K562 (cell line): ENCODE results near the gene ACOT2. TPM values are rescaled to one million over a fixed set of nuclear protein-coding genes. Genes with fewer than 3 reads are reported as not detected.

ENCODE experiments used
- ATAC-seq: fragments of 200-7000 bp; cut with Tn5 transposase; 3 replicates; pipeline ENCODE4 v1.9.1; 2020; ENCODE audit warnings: moderate library complexity
- BruUV-seq: library from RNA; stranded (reverse); fragments of 400-500 nt; replicated peaks from 2 replicates; lab custom pipeline; 2021; lab: Mats Ljungman, UMichigan
- CTCF ChIA-PET: fragments of 300-600 bp; formaldehyde crosslinking; extraction: SDS; loops from one replicate; lab custom pipeline; 2021; ENCODE audit warnings: low intra/inter-chr PET ratio; lab: Yijun Ruan, JAX
- POLR2A ChIA-PET: fragments of 300-600, 350-650 bp; sonication (Branson Sonifier 250); formaldehyde crosslinking; extraction: SDS; loops from one replicate; lab custom pipeline; 2021; ENCODE audit warnings: antibody characterized with exemption, inconsistent platforms; lab: Yijun Ruan, JAX
- DNase-seq, 4 experiments: peaks; one replicate each; pipeline versions ENCODE4 v3.0.0 to v3.0.0-alpha.2; 2011 to 2018; ENCODE audit warnings: low spot score in 3 of 4, mixed read lengths in 3 of 4; ENCODE audit errors: extremely low read depth in 1 of 4
- FAIRE-seq: peaks from 2 replicates; lab custom pipeline; 2011; peaks lifted over from hg19 to GRCh38; lab: Jason Lieb, UNC
- H2AFZ ChIP-seq: 2 replicates; pipeline ENCODE4 v1.6.0; 2011; ENCODE audit warnings: low read depth, low read length, control low read depth, inconsistent platforms
- H3K27ac ChIP-seq: fragments of 200-600 bp; 3 replicates; pipeline ENCODE4 v1.8.0; 2011; ENCODE audit warnings: low read depth, mild to moderate bottlenecking, control low read depth, inconsistent platforms, low read length, moderate library complexity, mixed read lengths; ENCODE audit errors: extremely low read depth
- H3K27me3 ChIP-seq, 2 experiments: fragments of 300-600 bp in 1 of 2; 2 replicates in 1 of 2; 3 replicates in 1 of 2; pipeline versions ENCODE4 v1.6.0 to v1.8.0; 2011; ENCODE audit warnings: inconsistent platforms in 2 of 2, low read length in 2 of 2, mild to moderate bottlenecking in 1 of 2, mixed read lengths in 1 of 2, moderate library complexity in 1 of 2; ENCODE audit not compliant: control insufficient read depth in 2 of 2, insufficient read depth in 2 of 2
- H3K36me3 ChIP-seq: fragments of 300-600 bp; 3 replicates; pipeline ENCODE4 v1.8.0; 2011; ENCODE audit warnings: mild to moderate bottlenecking, low read length, inconsistent platforms; ENCODE audit not compliant: control insufficient read depth, insufficient read depth
- H3K4me1 ChIP-seq, 2 experiments: fragments of 200-600 bp in 1 of 2; replicated peaks in 1 of 2; 2 replicates in 1 of 2; 3 replicates in 1 of 2; pipeline versions ENCODE4 v1.5.1 to v1.8.0; 2011; ENCODE audit warnings: inconsistent platforms in 2 of 2, low read length in 2 of 2, mild to moderate bottlenecking in 1 of 2, mixed read lengths in 1 of 2, moderate library complexity in 1 of 2; ENCODE audit not compliant: control insufficient read depth in 2 of 2, insufficient read depth in 2 of 2
- H3K4me2 ChIP-seq: 2 replicates; pipeline ENCODE4 v1.6.1; 2011; ENCODE audit warnings: low read length, control low read depth, inconsistent platforms, mixed read lengths; ENCODE audit not compliant: insufficient read depth
- H3K4me3 ChIP-seq: fragments of 200-600 bp; sonication (generic), shearing (Covaris generic); 2 replicates; pipeline ENCODE4 v1.5.1; 2016; ENCODE audit warnings: control low read depth, inconsistent platforms
- H3K79me2 ChIP-seq: fragments of 200-600 bp; 3 replicates; pipeline ENCODE4 v1.8.0; 2011; ENCODE audit warnings: low read length, inconsistent platforms; ENCODE audit not compliant: control insufficient read depth, insufficient read depth
- H3K9ac ChIP-seq, 2 experiments: 2 replicates each; pipeline versions ENCODE4 v1.6.0 to v1.6.1; 2011; ENCODE audit warnings: low read depth in 2 of 2, low read length in 2 of 2, control low read depth in 1 of 2, inconsistent platforms in 1 of 2, mild to moderate bottlenecking in 1 of 2, mixed read lengths in 1 of 2; ENCODE audit not compliant: insufficient read depth in 1 of 2
- H3K9me1 ChIP-seq: one replicate; pipeline ENCODE4 v1.6.0; 2011; ENCODE audit warnings: inconsistent platforms, mild to moderate bottlenecking, low read length, moderate library complexity; ENCODE audit not compliant: control insufficient read depth, insufficient read depth
- H3K9me3 ChIP-seq: replicated peaks from 2 replicates; pipeline ENCODE4 v1.5.1; 2011; ENCODE audit warnings: low read depth, low read length, inconsistent platforms; ENCODE audit not compliant: control insufficient read depth, insufficient read depth
- H4K20me1 ChIP-seq: replicated peaks from 2 replicates; pipeline ENCODE4 v1.6.1; 2011; ENCODE audit warnings: low read length, inconsistent platforms, mixed read lengths; ENCODE audit not compliant: control insufficient read depth, insufficient read depth
- E4F1 ChIP-seq: fragments of 250-450 bp; sonication (Bioruptor Pico); IDR thresholded peaks from 2 replicates; pipeline ENCODE4 v1.5.0; 2021; ENCODE audit warnings: mild to moderate bottlenecking, borderline replicate concordance
- LCOR ChIP-seq: sonication (generic); formaldehyde crosslinking; IDR thresholded peaks from 2 replicates; pipeline ENCODE4 v1.8.0; 2022; ENCODE audit warnings: mild to moderate bottlenecking, missing genetic modification reagents
- YBX1 ChIP-seq: fragments of 450-650 bp; IDR thresholded peaks from 2 replicates; pipeline ENCODE4 v1.7.1; 2016; ENCODE audit warnings: mild to moderate bottlenecking
- WGBS: fragments of 100-300 bp; shearing (Covaris generic); methylation state at CpG from one replicate; pipeline ENCODE4 v1.1.6; 2016; ENCODE audit warnings: low coverage, mixed read lengths; ENCODE audit not compliant: insufficient coverage; ENCODE audit errors: missing lambda C conversion rate; 5-methylcytosine and 5-hydroxymethylcytosine counted together
- in situ Hi-C: fragments of 300-500 bp; cut with MboI; formaldehyde crosslinking; loops from 4 replicates; pipeline ENCODE4 v1.15.0; 2018; ENCODE audit warnings: inconsistent platforms, mixed read lengths
- intact Hi-C: fragments of 100-400 bp; cut with micrococcal nuclease; formaldehyde crosslinking; loops from 2 replicates; pipeline ENCODE4 v1.14.2; 2022
- polyA plus RNA-seq, 8 experiments: library from polyadenylated mRNA; depleted of rRNA in 4 of 8; stranded (reverse) in 5 of 8; unstranded in 3 of 8; fragments of >200 nt; fragmentation: Nextera tagmentation in 2 of 8; fragmentation: Illumina TruSeq in 1 of 8; extraction: Ambion mirVana in 2 of 8; extraction: Trizol in 1 of 8; gene quantifications; 2 replicates each; pipeline versions ENCODE4 v1.2.1 to v1.2.3, GENCODE V29; 2011 to 2014; ENCODE audit warnings: inconsistent platforms in 1 of 8, missing spikeins in 1 of 8
- total RNA-seq, 7 experiments: library from RNA; depleted of rRNA in 6 of 7; stranded (reverse); fragments of >200 nt in 6 of 7; fragmentation: Illumina TruSeq in 2 of 7; extraction: Trizol in 2 of 7; gene quantifications; 2 replicates each; pipeline versions ENCODE4 v1.2.1 to v1.2.3, GENCODE V29; 2011 to 2021; ENCODE audit warnings: low replicate concordance in 1 of 7
- TF ChIP-seq, protein P1 (sequence below): fragments of 450-650 bp; IDR thresholded peaks from 2 replicates; pipeline ENCODE4 v1.7.1; 2018; ENCODE audit warnings: mild to moderate bottlenecking, low read depth; ENCODE audit not compliant: partially characterized antibody
- TF ChIP-seq, protein P2 (sequence below): fragments of 250-450 bp; sonication (Bioruptor Pico); IDR thresholded peaks from 2 replicates; pipeline ENCODE4 v1.5.1; 2021; ENCODE audit warnings: mild to moderate bottlenecking

Gene ACOT2
- total and polyA plus RNA-seq, 9 of the 15 experiments (the other 6 are each of a cell fraction or from before 2014, with no cell fraction given) = 0.04 to 0.15 (median 0.04) TPM; not detected in 6

GRCh38 chr14:73613419-73613963, 44.5 kb downstream of the ACOT2 start:
- CTCF ChIA-PET = no interaction called here
- ATAC-seq = no peak
- no peak overlapping the region for H3K27ac ChIP-seq
- peaks cover 0 to 10% of the 10 kb centered on the region in 2 experiments; a peak in 2 of 5 replicates for H3K4me1 ChIP-seq
- no peaks in the 10 kb centered on the region for H4K20me1 ChIP-seq
- H3K9me1 ChIP-seq = no peaks in the 10 kb centered on the region
- in situ Hi-C loops (no loop called here), intact Hi-C loops (no loop called here)
- no peaks in the 10 kb centered on the region for H3K27me3 ChIP-seq
- H3K4me2 ChIP-seq = no peak overlapping the region
- BruUV-seq = no TSS peak
- H3K36me3 ChIP-seq = no peaks in the 10 kb centered on the region
- POLR2A ChIA-PET = interaction anchor here (1.3 kb wide), 1 partner anchor 13 kb away, joined by 3 read pairs; no protein-coding TSS in a partner anchor
- H3K9ac ChIP-seq = peak overlapping the region in 1 of 2 experiments; percentile 38; a peak in 1 of 4 replicates
- H3K9me3 ChIP-seq = no peaks in the 10 kb centered on the region
- H3K79me2 ChIP-seq = no peaks in the 10 kb centered on the region
- H2AFZ ChIP-seq = peak overlapping the region; percentile 82
- WGBS = 30% methylated on average over 2 of the region's 3 CpGs
- TF ChIP-seq LCOR (CRISPR knock-in tag) = no peak
- no peak for TF ChIP-seq E4F1 (CRISPR knock-in tag)
- TF ChIP-seq, protein P1, sequence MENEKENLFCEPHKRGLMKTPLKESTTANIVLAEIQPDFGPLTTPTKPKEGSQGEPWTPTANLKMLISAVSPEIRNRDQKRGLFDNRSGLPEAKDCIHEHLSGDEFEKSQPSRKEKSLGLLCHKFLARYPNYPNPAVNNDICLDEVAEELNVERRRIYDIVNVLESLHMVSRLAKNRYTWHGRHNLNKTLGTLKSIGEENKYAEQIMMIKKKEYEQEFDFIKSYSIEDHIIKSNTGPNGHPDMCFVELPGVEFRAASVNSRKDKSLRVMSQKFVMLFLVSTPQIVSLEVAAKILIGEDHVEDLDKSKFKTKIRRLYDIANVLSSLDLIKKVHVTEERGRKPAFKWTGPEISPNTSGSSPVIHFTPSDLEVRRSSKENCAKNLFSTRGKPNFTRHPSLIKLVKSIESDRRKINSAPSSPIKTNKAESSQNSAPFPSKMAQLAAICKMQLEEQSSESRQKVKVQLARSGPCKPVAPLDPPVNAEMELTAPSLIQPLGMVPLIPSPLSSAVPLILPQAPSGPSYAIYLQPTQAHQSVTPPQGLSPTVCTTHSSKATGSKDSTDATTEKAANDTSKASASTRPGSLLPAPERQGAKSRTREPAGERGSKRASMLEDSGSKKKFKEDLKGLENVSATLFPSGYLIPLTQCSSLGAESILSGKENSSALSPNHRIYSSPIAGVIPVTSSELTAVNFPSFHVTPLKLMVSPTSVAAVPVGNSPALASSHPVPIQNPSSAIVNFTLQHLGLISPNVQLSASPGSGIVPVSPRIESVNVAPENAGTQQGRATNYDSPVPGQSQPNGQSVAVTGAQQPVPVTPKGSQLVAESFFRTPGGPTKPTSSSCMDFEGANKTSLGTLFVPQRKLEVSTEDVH = no peak
- TF ChIP-seq, protein P2, sequence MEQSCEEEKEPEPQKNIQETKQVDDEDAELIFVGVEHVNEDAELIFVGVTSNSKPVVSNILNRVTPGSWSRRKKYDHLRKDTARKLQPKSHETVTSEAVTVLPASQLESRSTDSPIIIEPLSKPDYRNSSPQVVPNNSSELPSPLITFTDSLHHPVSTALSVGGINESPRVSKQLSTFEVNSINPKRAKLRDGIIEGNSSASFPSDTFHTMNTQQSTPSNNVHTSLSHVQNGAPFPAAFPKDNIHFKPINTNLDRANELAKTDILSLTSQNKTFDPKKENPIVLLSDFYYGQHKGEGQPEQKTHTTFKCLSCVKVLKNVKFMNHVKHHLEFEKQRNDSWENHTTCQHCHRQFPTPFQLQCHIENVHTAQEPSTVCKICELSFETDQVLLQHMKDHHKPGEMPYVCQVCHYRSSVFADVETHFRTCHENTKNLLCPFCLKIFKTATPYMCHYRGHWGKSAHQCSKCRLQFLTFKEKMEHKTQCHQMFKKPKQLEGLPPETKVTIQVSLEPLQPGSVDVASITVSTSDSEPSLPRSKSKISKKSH (CRISPR knock-in tag) = no peak
- TF ChIP-seq YBX1 = no peak
- DNase-seq = no peak
- no peak for FAIRE-seq
- H3K4me3 ChIP-seq = no peak overlapping the region
